GM12878 (cell line): ENCODE results near the gene FOXF1. TPM values are rescaled to one million over a fixed set of nuclear protein-coding genes. Genes with fewer than 3 reads are reported as not detected.

Experiments
- ATAC-seq: fragments of 200-7000 bp; cut with Tn5 transposase; 3 replicates; pipeline ENCODE4 v1.9.1; 2020; ENCODE audit warnings: mild to moderate bottlenecking, moderate library complexity
- BruUV-seq: library from RNA; stranded (reverse); fragments of 400-500 nt; replicated peaks from 2 replicates; lab custom pipeline; 2021; lab: Mats Ljungman, UMichigan
- CTCF ChIA-PET: fragments of 300-600 bp; sonication (Branson Sonifier 250); formaldehyde crosslinking; extraction: SDS; loops from one replicate; lab custom pipeline; 2021; ENCODE audit warnings: inconsistent platforms; lab: Yijun Ruan, JAX
- POLR2A ChIA-PET: fragments of 350-600 bp; formaldehyde crosslinking; extraction: SDS; loops from one replicate; lab custom pipeline; 2021; ENCODE audit warnings: inconsistent platforms; lab: Charles Lee
- RAD21 ChIA-PET: fragments of 300-600 bp; sonication (Branson Sonifier 250); formaldehyde crosslinking; loops from one replicate; lab custom pipeline; 2023; ENCODE audit warnings: antibody characterized with exemption; ENCODE audit not compliant: unreplicated experiment; lab: Charles Lee
- SMC1A ChIA-PET: fragments of 300-600 bp; sonication (Branson Sonifier 250); formaldehyde crosslinking; loops from one replicate; lab custom pipeline; 2023; ENCODE audit not compliant: unreplicated experiment, uncharacterized antibody; lab: Charles Lee
- DNase-seq: peaks from one replicate; pipeline ENCODE4 v3.0.0-alpha.2; 2011; ENCODE audit warnings: low read depth, low spot score
- FAIRE-seq: peaks from 3 replicates; lab custom pipeline; 2011; peaks lifted over from hg19 to GRCh38; lab: Jason Lieb, UNC
- H2AFZ ChIP-seq: 2 replicates; pipeline ENCODE4 v1.6.0; 2011; ENCODE audit warnings: low read depth, low read length, control low read depth; ENCODE audit not compliant: control insufficient read depth
- H3K27ac ChIP-seq: 2 replicates; pipeline ENCODE4 v1.5.1; 2011; ENCODE audit warnings: control low read depth; ENCODE audit not compliant: control insufficient read depth, insufficient read depth
- H3K27me3 ChIP-seq, 2 experiments: replicated peaks in 1 of 2; 2 replicates each; pipeline versions ENCODE4 v1.6.0 to v1.6.1; 2011; ENCODE audit warnings: low read length in 1 of 2; ENCODE audit not compliant: control insufficient read depth in 2 of 2, insufficient read depth in 2 of 2
- H3K36me3 ChIP-seq, 2 experiments: 2 replicates each; pipeline ENCODE4 v1.5.1; 2011; ENCODE audit warnings: low read length in 1 of 2; ENCODE audit not compliant: control insufficient read depth in 2 of 2, insufficient read depth in 2 of 2
- H3K4me1 ChIP-seq: 2 replicates; pipeline ENCODE4 v1.6.1; 2011; ENCODE audit warnings: mild to moderate bottlenecking, low read length, moderate library complexity, mixed read lengths; ENCODE audit not compliant: control insufficient read depth, insufficient read depth
- H3K4me2 ChIP-seq: 2 replicates; pipeline ENCODE4 v1.6.0; 2011; ENCODE audit warnings: control low read depth; ENCODE audit not compliant: control insufficient read depth, insufficient read depth
- H3K4me3 ChIP-seq: fragments of 200-600 bp; sonication (generic); 2 replicates; pipeline ENCODE4 v1.5.1; 2016
- H3K79me2 ChIP-seq: 2 replicates; pipeline ENCODE4 v1.6.0; 2011; ENCODE audit warnings: low read length; ENCODE audit not compliant: control insufficient read depth, insufficient read depth
- H3K9ac ChIP-seq: 2 replicates; pipeline ENCODE4 v1.8.0; 2011; ENCODE audit warnings: low read length, control low read depth, mixed read lengths; ENCODE audit not compliant: control insufficient read depth, insufficient read depth
- H3K9me3 ChIP-seq: replicated peaks from 3 replicates; pipeline ENCODE4 v1.5.1; 2011; ENCODE audit warnings: mild to moderate bottlenecking, low read length; ENCODE audit not compliant: control insufficient read depth, insufficient read depth
- H4K20me1 ChIP-seq: 2 replicates; pipeline ENCODE4 v1.6.0; 2011; ENCODE audit not compliant: control insufficient read depth, insufficient read depth
- CHD2 ChIP-seq: IDR thresholded peaks from 2 replicates; pipeline ENCODE4 v1.6.1; 2011; ENCODE audit warnings: low read depth, low read length, improper control_type of control experiment, borderline replicate concordance
- ELK1 ChIP-seq: IDR thresholded peaks from 2 replicates; pipeline ENCODE4 v1.6.1; 2012; ENCODE audit warnings: low read depth, low read length, improper control_type of control experiment
- HSF1 ChIP-seq: fragments of 150-350 bp; IDR thresholded peaks from 2 replicates; pipeline ENCODE4 v1.6.1; 2014; ENCODE audit warnings: mild to moderate bottlenecking, low read depth, low read length
- MXI1 ChIP-seq: fragments of 150-350 bp; IDR thresholded peaks from 2 replicates; pipeline ENCODE4 v1.6.1; 2011; ENCODE audit warnings: low read depth, mild to moderate bottlenecking, inconsistent platforms, low read length, improper control_type of control experiment
- NKRF ChIP-seq: fragments of 450-650 bp; conservative IDR thresholded peaks from 2 replicates; pipeline ENCODE4 v1.6.1; 2017; ENCODE audit warnings: mild to moderate bottlenecking, moderate library complexity
- RAD21 ChIP-seq: IDR thresholded peaks from 2 replicates; pipeline ENCODE4 v1.6.1; 2011; ENCODE audit warnings: mild to moderate bottlenecking, low read depth, low read length, moderate library complexity; ENCODE audit not compliant: insufficient read depth
- REST ChIP-seq: IDR thresholded peaks from 2 replicates; pipeline ENCODE4 v1.6.1; 2012; ENCODE audit warnings: mild to moderate bottlenecking, low read depth, low read length
- TAF1 ChIP-seq: IDR thresholded peaks from 2 replicates; pipeline ENCODE4 v1.6.1; 2011; ENCODE audit warnings: mild to moderate bottlenecking, low read depth, low read length, borderline replicate concordance
- USF2 ChIP-seq: IDR thresholded peaks from 2 replicates; pipeline ENCODE4 v1.6.1; 2011; ENCODE audit warnings: low read depth, low read length, improper control_type of control experiment, borderline replicate concordance
- ZBED1 ChIP-seq: IDR thresholded peaks from 2 replicates; pipeline ENCODE4 v1.6.1; 2016; ENCODE audit warnings: borderline replicate concordance
- WGBS: methylation state at CpG from one replicate; pipeline ENCODE4 v1.1.6; 2016; ENCODE audit warnings: low lambda C conversion rate; ENCODE audit not compliant: insufficient replicate concordance, insufficient coverage; ENCODE audit errors: missing lambda C conversion rate; 5-methylcytosine and 5-hydroxymethylcytosine counted together
- in situ Hi-C: fragments of 300-500 bp; cut with MboI; formaldehyde crosslinking; loops from 9 replicates; pipeline ENCODE4 v1.14.3; 2018; ENCODE audit warnings: mixed read lengths
- intact Hi-C: fragments of 100-400 bp; cut with micrococcal nuclease; formaldehyde crosslinking; loops from one replicate; pipeline ENCODE4 v1.14.2; 2022; ENCODE audit not compliant: unreplicated experiment
- polyA plus RNA-seq, 11 experiments: library from polyadenylated mRNA; depleted of rRNA in 4 of 11; unstranded in 6 of 11; stranded (reverse) in 5 of 11; fragments of >200 nt; fragmentation: Nextera tagmentation in 4 of 11; fragmentation: Illumina TruSeq in 1 of 11; extraction: Ambion mirVana in 4 of 11; extraction: Trizol in 1 of 11; gene quantifications; 1 replicate in 1 of 11; 2 replicates in 10 of 11; pipeline versions ENCODE4 v1.2.1 to v1.2.3, GENCODE V29; 2011 to 2016; ENCODE audit warnings: inconsistent platforms in 2 of 11, missing spikeins in 2 of 11, low read depth in 1 of 11
- total RNA-seq, 4 experiments: library from RNA; depleted of rRNA in 3 of 4; stranded (reverse); fragments of >200 nt in 3 of 4; fragmentation: Illumina TruSeq in 1 of 4; extraction: Trizol in 1 of 4; gene quantifications; 2 replicates each; pipeline versions ENCODE4 v1.2.1 to v1.2.3, GENCODE V29; 2013 to 2021

FOXF1 gene
- total and polyA plus RNA-seq, 10 of the 15 experiments (the other 5 are each of a cell fraction or from before 2014, with no cell fraction given): 0.01 TPM; not detected in 9

GRCh38 chr16:86490859-86491639 lies 19.3 kb upstream of the FOXF1 start:
- DNase-seq: no peak
- H3K4me3 ChIP-seq: no peak overlapping the region
- FAIRE-seq: no peak
- no peaks in the 10 kb centered on the region for H3K36me3 ChIP-seq
- CTCF ChIA-PET: no interaction called here
- H3K27ac ChIP-seq: no peak overlapping the region
- H2AFZ ChIP-seq: no peak overlapping the region
- ATAC-seq: no peak
- H3K9ac ChIP-seq: no peak overlapping the region
- in situ Hi-C loops (no loop called here), intact Hi-C loops (no loop called here)
- H3K9me3 ChIP-seq: no peaks in the 10 kb centered on the region
- POLR2A ChIA-PET: no interaction called here
- peaks cover 8 to 9% of the 10 kb centered on the region in 2 experiments for H3K27me3 ChIP-seq
- WGBS: 15% methylated on average over 13 of the region's 13 CpGs
- BruUV-seq: no TSS peak
- H3K4me1 ChIP-seq: no peaks in the 10 kb centered on the region
- H3K79me2 ChIP-seq: no peaks in the 10 kb centered on the region
- RAD21 ChIA-PET: no interaction called here
- SMC1A ChIA-PET: no interaction called here
- H4K20me1 ChIP-seq: no peaks in the 10 kb centered on the region
- no peak overlapping the region for H3K4me2 ChIP-seq
- no peak for TF ChIP-seq TAF1
- no peak for TF ChIP-seq CHD2
- no peak for TF ChIP-seq RAD21
- TF ChIP-seq MXI1: no peak
- TF ChIP-seq NKRF: no peak
- TF ChIP-seq HSF1: no peak
- TF ChIP-seq REST: no peak
- no peak for TF ChIP-seq USF2
- TF ChIP-seq ELK1: no peak
- no peak for TF ChIP-seq ZBED1
